HG02588 (cell line): ENCODE data around the gene F8.

Source experiments
- ATAC-seq: cut with Tn5 transposase; IDR thresholded peaks from one replicate; pipeline ENCODE4 v1.9.1; 2021; ENCODE audit warnings: mild to moderate bottlenecking, moderate library complexity; ENCODE audit not compliant: unreplicated experiment

Gene F8

GRCh38 chrX:154793084-154793795, 229.3 kb downstream of the F8 start:
- no peak for ATAC-seq

- ATAC-seq, result no peak
Measured at GRCh38 chrX:154791939-154792338, 230.6 kb downstream of the F8 start.

- no peak for ATAC-seq
Measured at GRCh38 chrX:154791467-154791866, 231.1 kb downstream of the F8 start.
